AG09319 (cell line): ENCODE data around the gene KCNK1.
A peak's percentile ranks its signal among the peaks of the same experiment; 100 is the strongest.

Source experiments
- DNase-seq: peaks from one replicate; pipeline ENCODE4 v3.0.0-alpha.2; 2010; ENCODE audit warnings: low read depth; ENCODE audit errors: extremely low read depth
- TF ChIP-seq, protein P1 (sequence below): IDR thresholded peaks from 2 replicates; pipeline ENCODE4 v1.5.1; 2011; ENCODE audit warnings: low read depth, mild to moderate bottlenecking, inconsistent platforms, low read length, moderate library complexity

The KCNK1 gene

DNA sequence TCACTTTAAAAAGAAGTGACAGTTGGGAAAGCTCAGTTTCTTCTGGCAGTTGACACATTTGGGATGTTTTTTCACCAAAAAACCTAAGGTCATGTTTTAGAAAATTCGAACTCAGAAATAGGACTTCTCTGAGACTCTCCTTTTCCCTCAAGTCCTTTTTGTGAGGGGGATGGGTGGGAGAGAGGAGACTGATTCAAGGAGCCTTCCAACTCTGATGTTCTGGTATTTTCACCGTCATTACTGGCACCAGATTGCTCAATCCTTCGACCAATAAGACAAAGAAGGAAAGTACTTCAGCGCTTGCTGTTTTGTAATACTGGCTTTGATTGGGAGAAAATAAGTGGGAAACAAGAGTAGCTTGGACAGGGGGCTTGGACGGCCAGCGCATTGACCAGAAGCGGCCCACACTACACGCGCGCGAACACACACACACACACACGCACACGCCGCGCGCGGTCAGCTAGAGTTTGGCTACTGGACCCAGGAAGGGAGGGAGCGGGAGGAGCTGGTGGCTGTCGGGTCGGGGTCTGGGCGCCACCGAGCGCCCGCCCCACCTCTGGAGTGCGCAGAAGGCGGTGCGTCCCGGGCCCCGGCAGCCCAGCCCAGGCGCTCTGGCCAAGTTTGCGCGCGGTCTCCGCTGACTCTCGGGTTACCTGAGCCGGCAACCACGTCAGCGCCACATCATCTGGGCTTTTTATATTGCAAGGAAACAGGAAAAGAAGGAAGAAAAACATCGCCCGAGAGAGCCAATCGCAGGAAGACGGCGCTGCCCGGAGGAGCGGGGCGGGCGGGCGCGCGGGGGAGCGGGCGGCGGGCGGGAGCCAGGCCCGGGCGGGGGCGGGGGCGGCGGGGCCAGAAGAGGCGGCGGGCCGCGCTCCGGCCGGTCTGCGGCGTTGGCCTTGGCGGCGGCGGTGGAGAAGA lies at the start of gene KCNK1:
Gene KCNK1, plus strand, starts transcription at position 855 of the 921 bp plus-strand sequence. Its CDS starts 66 bp downstream, at position 921.
- peak; percentile 70 for DNase-seq
- TF ChIP-seq, protein P1, sequence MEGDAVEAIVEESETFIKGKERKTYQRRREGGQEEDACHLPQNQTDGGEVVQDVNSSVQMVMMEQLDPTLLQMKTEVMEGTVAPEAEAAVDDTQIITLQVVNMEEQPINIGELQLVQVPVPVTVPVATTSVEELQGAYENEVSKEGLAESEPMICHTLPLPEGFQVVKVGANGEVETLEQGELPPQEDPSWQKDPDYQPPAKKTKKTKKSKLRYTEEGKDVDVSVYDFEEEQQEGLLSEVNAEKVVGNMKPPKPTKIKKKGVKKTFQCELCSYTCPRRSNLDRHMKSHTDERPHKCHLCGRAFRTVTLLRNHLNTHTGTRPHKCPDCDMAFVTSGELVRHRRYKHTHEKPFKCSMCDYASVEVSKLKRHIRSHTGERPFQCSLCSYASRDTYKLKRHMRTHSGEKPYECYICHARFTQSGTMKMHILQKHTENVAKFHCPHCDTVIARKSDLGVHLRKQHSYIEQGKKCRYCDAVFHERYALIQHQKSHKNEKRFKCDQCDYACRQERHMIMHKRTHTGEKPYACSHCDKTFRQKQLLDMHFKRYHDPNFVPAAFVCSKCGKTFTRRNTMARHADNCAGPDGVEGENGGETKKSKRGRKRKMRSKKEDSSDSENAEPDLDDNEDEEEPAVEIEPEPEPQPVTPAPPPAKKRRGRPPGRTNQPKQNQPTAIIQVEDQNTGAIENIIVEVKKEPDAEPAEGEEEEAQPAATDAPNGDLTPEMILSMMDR, result no peak

DNA sequence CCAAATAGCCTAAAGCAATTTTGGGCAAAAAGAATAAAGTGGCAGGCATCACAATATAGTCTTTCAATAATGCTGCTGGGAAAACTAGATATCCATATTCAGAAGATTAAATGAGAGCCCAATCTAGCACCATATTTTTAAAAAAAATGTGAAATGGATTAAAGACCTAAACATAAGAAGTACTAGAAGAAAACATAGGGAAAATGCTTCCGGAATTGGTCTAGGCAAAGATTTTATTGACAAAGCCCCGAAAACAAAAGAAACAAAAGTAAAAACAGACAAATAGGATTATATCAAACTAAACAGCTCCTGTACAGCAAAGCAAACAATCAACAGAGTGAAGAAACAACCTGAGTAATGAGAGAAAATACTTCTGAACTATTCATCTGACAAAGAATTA lies 48.6 kb upstream of the KCNK1 start:
- DNase-seq, result no peak
- TF ChIP-seq, protein P1, result no peak

DNA sequence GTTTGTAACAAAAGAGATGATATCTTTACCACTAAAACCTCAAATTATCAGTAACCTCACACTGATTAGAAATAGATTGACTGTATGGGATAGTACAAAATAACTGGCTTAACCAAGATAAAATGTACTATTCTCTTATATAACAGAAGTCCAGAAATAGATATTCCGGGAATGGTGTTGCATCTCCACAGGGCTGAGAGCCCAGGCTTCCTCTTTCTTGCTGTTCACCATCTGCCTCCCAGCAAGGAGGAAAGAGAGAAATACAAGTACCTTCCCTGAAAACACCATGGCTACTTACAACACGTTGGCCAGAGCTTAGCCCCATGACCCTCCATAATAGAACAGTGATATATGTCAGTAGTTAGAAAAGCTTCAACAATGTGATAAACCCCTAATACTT lies 47.0 kb upstream of the KCNK1 start:
- DNase-seq, result no peak
- TF ChIP-seq, protein P1, result no peak

DNA sequence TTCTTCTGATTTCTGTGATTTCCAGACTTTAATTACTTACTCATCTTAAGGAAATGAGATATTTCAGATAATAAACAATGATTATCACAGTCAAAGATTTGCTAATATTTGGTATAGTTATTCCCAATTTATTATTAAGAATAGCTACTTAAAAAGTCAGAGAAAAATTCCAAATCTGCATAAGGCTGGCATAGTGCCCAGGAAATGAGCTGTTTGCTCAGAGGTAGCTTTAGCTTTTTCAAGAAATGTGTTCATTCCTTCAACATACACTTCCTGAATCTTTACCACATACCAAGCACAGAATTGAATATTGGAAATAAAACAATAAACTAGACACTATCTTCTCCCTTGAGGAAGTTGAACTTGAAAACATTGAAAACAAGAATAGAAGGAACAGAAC lies 44.3 kb upstream of the KCNK1 start:
- no peak for DNase-seq
- TF ChIP-seq, protein P1, result no peak

DNA sequence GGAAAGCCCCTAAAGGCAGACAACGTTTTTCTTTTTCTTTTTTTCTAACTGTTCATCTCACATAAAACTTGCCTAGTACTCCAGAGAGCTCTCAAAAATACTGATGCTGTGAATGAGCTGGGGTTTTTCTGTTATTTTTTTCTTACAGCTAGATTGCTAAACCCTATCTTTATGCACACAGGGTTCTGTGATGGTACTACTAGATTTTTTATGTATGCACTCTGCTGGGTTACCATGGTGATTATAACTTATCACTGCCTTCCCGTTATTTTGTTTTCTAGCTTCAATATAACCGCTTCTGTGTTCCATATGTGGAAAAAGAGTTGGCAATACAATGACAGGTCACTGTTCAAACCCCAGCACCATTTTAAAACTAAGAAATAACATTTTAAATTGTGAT lies 43.7 kb upstream of the KCNK1 start:
- TF ChIP-seq, protein P1, result no peak
- DNase-seq, result no peak

DNA sequence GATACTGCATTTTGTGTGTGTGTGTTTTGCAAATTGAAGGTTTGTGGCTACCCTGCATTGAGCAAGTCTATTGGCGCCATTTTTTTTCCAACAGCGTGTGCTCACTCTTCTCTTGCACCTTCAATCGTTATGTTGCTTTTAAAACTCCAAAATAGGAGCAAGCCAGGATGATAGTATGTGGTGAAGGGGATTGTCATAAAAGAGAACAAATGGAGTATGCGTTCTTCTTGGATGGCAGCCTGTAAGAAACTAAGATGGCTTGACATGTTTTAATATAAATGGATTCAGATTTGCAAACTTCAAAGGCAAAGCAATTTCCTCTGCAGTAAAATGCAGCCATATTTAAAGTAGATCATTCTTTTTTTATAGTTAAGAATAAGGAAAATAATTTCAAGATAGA lies 43.2 kb upstream of the KCNK1 start:
- DNase-seq, result no peak
- TF ChIP-seq, protein P1, result no peak

DNA sequence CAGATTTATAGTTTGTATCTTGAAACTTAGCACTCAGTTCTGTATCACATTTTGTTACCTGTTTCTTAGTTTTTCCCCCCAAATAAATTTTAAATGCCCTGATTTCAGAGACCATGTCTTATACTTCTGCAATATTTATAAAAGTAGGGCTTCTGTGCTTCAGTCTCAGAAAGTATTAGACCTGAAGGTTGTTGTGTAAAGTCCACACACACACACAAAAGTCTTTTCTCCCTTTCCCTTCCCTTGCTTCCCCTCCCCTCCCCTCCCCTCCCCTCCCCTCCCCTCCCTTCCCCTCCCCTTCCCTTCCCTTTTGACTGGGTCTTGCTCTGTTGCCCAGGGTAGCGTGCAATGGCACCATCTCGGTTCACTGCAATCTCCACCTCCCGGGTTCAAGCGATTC lies 41.0 kb upstream of the KCNK1 start:
- TF ChIP-seq, protein P1, result no peak
- no peak for DNase-seq
